ENCODE measurements around the gene MMP19. TPM values are rescaled to one million over a fixed set of nuclear protein-coding genes. Genes with fewer than 3 reads are reported as not detected.

The MMP19 gene
- total and polyA plus RNA-seq, 3 donors from 2014 or later, result 1.3 to 6.5 (median 1.3) TPM

DNA sequence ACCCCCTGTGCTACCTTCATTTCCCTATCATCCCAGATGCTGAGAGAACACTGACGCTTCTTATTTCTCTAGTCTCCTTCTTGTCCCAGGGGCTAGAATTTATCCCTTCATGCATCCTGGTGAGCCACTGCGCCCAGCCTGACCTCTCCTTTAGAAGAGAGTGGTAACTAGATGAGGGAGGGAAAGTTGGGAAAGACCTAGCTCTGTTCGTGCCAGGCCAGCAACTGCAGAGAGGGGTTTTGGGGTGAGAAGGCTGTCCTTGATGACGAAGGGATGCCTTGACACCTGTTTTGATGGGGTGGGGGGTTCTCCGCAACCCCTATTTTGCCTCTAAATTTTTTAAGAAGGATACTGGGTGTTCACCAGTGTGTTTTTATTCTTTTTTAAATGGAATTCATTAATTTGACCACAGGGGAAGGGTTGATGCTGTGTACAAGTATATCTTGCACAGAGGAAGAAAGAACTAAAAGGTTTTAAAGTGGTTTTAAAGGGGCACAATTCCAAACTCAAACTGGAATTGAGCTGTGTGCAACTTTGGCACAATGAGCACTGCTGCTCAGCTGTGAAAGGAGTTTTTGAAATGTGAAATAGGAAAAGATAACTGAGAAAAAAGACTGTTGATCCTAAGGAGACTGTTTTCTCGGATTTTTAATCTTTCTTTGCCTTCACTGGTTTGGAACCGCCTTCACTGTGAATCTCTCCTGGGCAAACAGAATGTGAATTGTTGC, 7.0 kb upstream of the MMP19 start:
- no peaks in the 10 kb centered on the region for H3K9me3 ChIP-seq
- H3K27me3 ChIP-seq, result no peaks in the 10 kb centered on the region
- no peak for TF ChIP-seq POLR2A (IDR thresholded peaks at IDR 0.05)
- TF ChIP-seq, protein P1, sequence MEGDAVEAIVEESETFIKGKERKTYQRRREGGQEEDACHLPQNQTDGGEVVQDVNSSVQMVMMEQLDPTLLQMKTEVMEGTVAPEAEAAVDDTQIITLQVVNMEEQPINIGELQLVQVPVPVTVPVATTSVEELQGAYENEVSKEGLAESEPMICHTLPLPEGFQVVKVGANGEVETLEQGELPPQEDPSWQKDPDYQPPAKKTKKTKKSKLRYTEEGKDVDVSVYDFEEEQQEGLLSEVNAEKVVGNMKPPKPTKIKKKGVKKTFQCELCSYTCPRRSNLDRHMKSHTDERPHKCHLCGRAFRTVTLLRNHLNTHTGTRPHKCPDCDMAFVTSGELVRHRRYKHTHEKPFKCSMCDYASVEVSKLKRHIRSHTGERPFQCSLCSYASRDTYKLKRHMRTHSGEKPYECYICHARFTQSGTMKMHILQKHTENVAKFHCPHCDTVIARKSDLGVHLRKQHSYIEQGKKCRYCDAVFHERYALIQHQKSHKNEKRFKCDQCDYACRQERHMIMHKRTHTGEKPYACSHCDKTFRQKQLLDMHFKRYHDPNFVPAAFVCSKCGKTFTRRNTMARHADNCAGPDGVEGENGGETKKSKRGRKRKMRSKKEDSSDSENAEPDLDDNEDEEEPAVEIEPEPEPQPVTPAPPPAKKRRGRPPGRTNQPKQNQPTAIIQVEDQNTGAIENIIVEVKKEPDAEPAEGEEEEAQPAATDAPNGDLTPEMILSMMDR (IDR thresholded peaks at IDR 0.05), result no peak
- WGBS, 2 donors, result 59 to 64% methylated on average over 7 of the region's 7 CpGs
- peak overlapping the region; percentile 13 to 95 for H3K27ac ChIP-seq
- H3K4me1 ChIP-seq, result peaks cover 32% of the 10 kb centered on the region
- H3K4me3 ChIP-seq, result no peak overlapping the region
- no peaks in the 10 kb centered on the region for H3K36me3 ChIP-seq (ENCODE audit: low read depth, missing control alignments)
- DNase-seq, result no peak
- intact Hi-C loops (cut with DNase I; ENCODE audit: low total_unique reads), result no loop called here

DNA sequence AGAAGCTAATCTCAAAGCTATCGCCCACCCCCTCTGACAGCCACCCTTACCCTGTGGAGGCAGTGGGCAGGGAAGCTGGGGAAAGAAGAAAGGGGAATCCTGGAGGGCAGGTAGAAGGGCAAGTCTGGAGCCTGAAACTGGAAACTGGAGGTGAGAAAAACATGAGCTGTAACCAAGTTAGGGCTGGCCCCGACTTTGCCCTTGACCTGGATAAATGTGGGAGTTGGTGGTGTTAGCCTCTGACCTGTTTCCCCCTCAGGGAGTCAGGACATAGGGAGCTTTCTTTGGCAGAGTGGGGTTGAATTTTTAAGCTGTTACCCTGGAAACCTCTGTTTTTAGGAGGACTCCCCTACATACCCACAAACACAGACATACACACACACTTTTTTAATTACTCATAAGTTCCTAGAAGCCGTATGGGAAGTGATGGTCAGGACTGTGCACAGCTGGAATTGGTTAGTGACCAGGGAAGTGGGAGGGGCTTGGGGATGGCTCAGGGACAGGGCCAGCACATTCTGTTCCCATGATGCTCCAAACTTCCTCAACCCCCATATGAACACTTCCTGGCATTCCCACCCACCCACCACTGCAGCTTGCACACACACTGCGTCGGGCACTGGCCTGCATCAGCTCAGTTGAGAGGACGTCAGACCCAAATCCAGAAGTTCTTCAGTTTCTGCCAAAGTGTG, 5.0 kb upstream of the MMP19 start:
- no peak overlapping the region for H3K4me3 ChIP-seq
- intact Hi-C loops (cut with DNase I; ENCODE audit: low total_unique reads), result no loop called here

DNA sequence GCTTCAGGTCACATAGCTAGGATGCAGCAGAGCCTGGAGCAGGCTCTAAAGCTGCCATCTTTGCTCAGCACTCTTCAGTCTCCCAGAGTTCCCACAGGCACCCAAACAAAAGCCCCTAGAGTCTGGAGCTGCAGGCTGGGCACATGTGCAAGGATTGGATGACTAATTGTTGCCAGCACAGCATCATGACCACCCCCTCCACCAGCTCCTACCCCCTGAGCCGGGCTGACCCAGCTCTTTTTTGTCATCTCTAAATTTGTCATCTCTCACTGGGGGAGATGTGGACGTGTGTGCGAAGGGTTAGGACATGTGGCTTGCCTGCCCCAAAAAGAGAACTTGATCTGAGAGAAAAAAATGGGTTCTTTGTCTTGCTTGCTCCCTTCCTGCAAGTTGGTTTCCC, 4.3 kb upstream of the MMP19 start:
- H3K4me3 ChIP-seq, result no peak overlapping the region
- no peak for DNase-seq

More for the DNA sequence above, 5.0 kb upstream of the MMP19 start:
- 24 to 31% methylated on average over 6 of the region's 6 CpGs for WGBS, 2 donors
- H3K36me3 ChIP-seq (ENCODE audit: low read depth, missing control alignments), result no peaks in the 10 kb centered on the region
- TF ChIP-seq POLR2A (IDR thresholded peaks at IDR 0.05), result no peak
- TF ChIP-seq, protein P1 (IDR thresholded peaks at IDR 0.05), result no peak
- peak; percentile 90 for DNase-seq
- H3K9me3 ChIP-seq, result no peaks in the 10 kb centered on the region
- peaks cover 32% of the 10 kb centered on the region for H3K4me1 ChIP-seq
- H3K27me3 ChIP-seq, result no peaks in the 10 kb centered on the region
- peak overlapping the region; percentile 83 to 95 for H3K27ac ChIP-seq

DNA sequence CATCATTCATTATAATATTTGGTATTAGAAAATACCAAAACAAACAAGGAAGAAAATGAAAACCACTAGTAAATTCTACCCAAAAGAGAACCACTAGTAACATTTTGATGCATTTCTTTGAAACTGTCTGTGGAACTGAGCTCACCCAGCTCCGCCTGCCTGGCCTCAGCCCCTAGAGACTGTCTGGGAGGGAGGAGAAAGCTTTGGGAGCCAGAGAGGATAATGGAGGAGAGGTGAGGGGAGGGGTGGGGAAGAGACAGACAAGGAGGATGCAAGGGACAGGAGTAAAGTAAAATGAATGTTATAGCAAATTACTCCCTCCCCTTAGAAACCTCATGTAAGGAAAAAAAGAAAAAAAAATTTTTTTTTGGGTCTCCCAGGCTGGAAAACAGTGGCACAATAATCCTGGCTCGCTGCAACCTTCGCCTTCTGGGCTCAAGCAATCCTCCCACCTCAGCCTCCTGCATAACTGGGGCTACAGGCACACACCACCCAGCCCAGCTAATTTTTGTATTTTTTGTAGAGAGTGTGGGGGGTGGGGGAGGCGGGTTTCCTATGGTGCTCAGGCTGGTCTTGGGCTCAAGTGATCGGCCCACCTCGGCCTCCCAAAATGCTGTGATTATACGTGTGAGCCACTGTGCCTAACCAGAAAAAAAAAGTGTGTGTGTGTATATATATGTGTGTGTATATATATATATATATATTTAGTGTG, 3.2 kb upstream of the MMP19 start:
- WGBS, 2 donors, result 75 to 80% methylated on average over 7 of the region's 7 CpGs
- H3K36me3 ChIP-seq (ENCODE audit: low read depth, missing control alignments), result no peaks in the 10 kb centered on the region
- H3K4me1 ChIP-seq, result peaks cover 32% of the 10 kb centered on the region
- no peaks in the 10 kb centered on the region for H3K9me3 ChIP-seq
- H3K4me3 ChIP-seq, result no peak overlapping the region
- H3K27me3 ChIP-seq, result no peaks in the 10 kb centered on the region
- peak overlapping the region in 1 of 2 donors; percentile 95 for H3K27ac ChIP-seq
- TF ChIP-seq, protein P1 (IDR thresholded peaks at IDR 0.05), result no peak
- no peak for TF ChIP-seq POLR2A (IDR thresholded peaks at IDR 0.05)
- intact Hi-C loops (cut with DNase I; ENCODE audit: low total_unique reads), result no loop called here
- no peak for DNase-seq

More for the DNA sequence above, 4.3 kb upstream of the MMP19 start:
- TF ChIP-seq, protein P1 (IDR thresholded peaks at IDR 0.05), result no peak
- no peak for TF ChIP-seq POLR2A (IDR thresholded peaks at IDR 0.05)
- Histone ChIP-seq H3K4me1 (peaks cover 32% of the 10 kb centered on the region), H3K9me3 (no peaks in the 10 kb centered on the region), H3K27me3 (no peaks in the 10 kb centered on the region), H3K27ac (peak overlapping the region; percentile 81 to 95), H3K36me3 (ENCODE audit: low read depth, missing control alignments) (no peaks in the 10 kb centered on the region)
- WGBS, 2 donors, result 53 to 58% methylated on average over 3 of the region's 3 CpGs
- intact Hi-C loops (cut with DNase I; ENCODE audit: low total_unique reads), result no loop called here

Data from testis (tissue), 3 donors.